Parathyroid adenoma (tissue), 2 donors: ENCODE results near the gene DIPK1B.

Experiments used
- H2AFZ ChIP-seq: fragments of 300-600 bp; sonication (generic); one replicate; pipeline ENCODE4 v1.7.0; 2017; ENCODE audit warnings: antibody characterized with exemption, mild to moderate bottlenecking
- H3K27ac ChIP-seq: fragments of 300-600 bp; sonication (generic); one replicate; pipeline ENCODE4 v1.7.0; 2017
- H3K27me3 ChIP-seq: fragments of 300-600 bp; sonication (generic); one replicate; pipeline ENCODE4 v1.7.0; 2017; ENCODE audit warnings: low read length; ENCODE audit not compliant: control insufficient read depth, insufficient read depth
- H3K36me3 ChIP-seq: fragments of 300-600 bp; sonication (generic); one replicate; pipeline ENCODE4 v1.7.0; 2017; ENCODE audit warnings: low read length; ENCODE audit not compliant: control insufficient read depth, insufficient read depth
- H3K4me1 ChIP-seq: fragments of 300-600 bp; sonication (generic); one replicate; pipeline ENCODE4 v1.7.0; 2017; ENCODE audit warnings: control low read depth
- H3K4me2 ChIP-seq: fragments of 300-600 bp; sonication (generic); one replicate; pipeline ENCODE4 v1.7.0; 2017; ENCODE audit warnings: low read length
- H3K4me3 ChIP-seq: fragments of 300-600 bp; sonication (generic); one replicate; pipeline ENCODE4 v1.7.0; 2017; ENCODE audit warnings: low read depth, low read length
- H3K79me2 ChIP-seq: fragments of 300-600 bp; sonication (generic); one replicate; pipeline ENCODE4 v1.7.0; 2017; ENCODE audit warnings: control low read depth
- H3K9ac ChIP-seq: fragments of 300-600 bp; sonication (generic); one replicate; pipeline ENCODE4 v1.7.0; 2017; ENCODE audit warnings: mild to moderate bottlenecking
- H3K9me3 ChIP-seq: fragments of 300-600 bp; sonication (generic); one replicate; pipeline ENCODE4 v1.7.0; 2017; ENCODE audit warnings: low read length; ENCODE audit not compliant: control insufficient read depth
- TF ChIP-seq, protein P1 (sequence below): fragments of 300-600 bp; sonication (generic); IDR thresholded peaks from one replicate; pipeline ENCODE4 v1.7.0; 2017; ENCODE audit warnings: antibody characterized with exemption, mild to moderate bottlenecking
- donor health status: primary hyperparathyroidism.

Gene DIPK1B

DNA sequence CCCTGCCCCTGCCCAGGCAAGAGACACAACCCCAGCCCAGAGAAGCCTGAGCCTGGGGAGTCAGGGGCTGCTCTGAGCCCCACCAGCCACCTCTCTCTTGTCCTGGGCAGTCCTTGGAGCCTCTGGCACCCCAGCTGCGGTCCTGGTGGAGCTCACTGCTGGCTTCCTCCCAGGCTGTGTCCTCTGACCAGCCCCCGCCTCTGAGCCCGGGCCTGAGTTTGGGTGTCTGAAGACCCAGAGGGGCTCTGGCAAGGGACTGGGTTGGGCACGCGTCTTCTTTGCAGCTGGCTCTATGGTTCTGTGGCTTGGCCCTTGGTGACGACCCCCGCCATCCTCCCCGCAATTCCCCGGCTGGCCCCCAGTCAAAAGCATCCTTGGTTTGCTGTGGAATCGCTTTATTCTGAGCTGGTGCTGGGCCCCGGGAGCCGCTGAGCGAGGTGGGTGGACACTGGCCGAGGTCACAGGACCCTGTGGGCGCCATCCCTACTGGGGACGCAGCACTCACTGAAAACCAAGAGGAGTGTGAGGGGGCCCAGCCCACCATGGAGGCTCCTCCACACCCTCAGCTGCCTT, 31.4 kb downstream of the DIPK1B start:
- TF ChIP-seq, protein P1, sequence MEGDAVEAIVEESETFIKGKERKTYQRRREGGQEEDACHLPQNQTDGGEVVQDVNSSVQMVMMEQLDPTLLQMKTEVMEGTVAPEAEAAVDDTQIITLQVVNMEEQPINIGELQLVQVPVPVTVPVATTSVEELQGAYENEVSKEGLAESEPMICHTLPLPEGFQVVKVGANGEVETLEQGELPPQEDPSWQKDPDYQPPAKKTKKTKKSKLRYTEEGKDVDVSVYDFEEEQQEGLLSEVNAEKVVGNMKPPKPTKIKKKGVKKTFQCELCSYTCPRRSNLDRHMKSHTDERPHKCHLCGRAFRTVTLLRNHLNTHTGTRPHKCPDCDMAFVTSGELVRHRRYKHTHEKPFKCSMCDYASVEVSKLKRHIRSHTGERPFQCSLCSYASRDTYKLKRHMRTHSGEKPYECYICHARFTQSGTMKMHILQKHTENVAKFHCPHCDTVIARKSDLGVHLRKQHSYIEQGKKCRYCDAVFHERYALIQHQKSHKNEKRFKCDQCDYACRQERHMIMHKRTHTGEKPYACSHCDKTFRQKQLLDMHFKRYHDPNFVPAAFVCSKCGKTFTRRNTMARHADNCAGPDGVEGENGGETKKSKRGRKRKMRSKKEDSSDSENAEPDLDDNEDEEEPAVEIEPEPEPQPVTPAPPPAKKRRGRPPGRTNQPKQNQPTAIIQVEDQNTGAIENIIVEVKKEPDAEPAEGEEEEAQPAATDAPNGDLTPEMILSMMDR, result no peak
- Histone ChIP-seq H3K27me3 (no peaks in the 10 kb centered on the region), H3K9me3 (no peaks in the 10 kb centered on the region), H3K9ac (no peak overlapping the region), H3K79me2 (no peaks in the 10 kb centered on the region), H3K36me3 (no peaks in the 10 kb centered on the region), H3K27ac (no peak overlapping the region), H3K4me3 (no peak overlapping the region), H3K4me2 (no peak overlapping the region), H2AFZ (no peak overlapping the region), H3K4me1 (no peaks in the 10 kb centered on the region)

DNA sequence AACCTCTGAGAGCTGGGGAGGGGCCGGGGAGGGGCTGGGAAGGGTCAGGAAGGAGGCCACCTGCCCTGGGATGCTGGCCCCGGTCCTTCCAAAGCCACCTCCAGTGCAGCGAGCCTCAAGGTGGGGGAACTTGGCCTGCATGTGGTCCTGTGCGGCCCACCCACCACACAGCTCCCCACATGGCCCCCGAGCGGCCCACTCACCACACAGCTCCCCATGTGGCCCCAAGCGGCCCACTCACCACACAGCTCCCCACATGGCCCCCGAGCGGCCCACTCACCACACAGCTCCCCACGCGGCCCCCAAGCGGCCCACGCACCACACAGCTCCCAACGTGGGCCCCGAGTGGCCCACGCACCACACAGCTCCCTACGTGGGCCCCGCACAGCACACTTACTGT, 32.4 kb downstream of the DIPK1B start:
- Histone ChIP-seq H3K9ac (no peak overlapping the region), H3K36me3 (no peaks in the 10 kb centered on the region), H3K4me1 (no peaks in the 10 kb centered on the region), H3K4me2 (no peak overlapping the region), H3K27me3 (no peaks in the 10 kb centered on the region), H3K4me3 (no peak overlapping the region), H3K9me3 (no peaks in the 10 kb centered on the region), H3K27ac (no peak overlapping the region), H3K79me2 (no peaks in the 10 kb centered on the region), H2AFZ (no peak overlapping the region)
- TF ChIP-seq, protein P1, result no peak

DNA sequence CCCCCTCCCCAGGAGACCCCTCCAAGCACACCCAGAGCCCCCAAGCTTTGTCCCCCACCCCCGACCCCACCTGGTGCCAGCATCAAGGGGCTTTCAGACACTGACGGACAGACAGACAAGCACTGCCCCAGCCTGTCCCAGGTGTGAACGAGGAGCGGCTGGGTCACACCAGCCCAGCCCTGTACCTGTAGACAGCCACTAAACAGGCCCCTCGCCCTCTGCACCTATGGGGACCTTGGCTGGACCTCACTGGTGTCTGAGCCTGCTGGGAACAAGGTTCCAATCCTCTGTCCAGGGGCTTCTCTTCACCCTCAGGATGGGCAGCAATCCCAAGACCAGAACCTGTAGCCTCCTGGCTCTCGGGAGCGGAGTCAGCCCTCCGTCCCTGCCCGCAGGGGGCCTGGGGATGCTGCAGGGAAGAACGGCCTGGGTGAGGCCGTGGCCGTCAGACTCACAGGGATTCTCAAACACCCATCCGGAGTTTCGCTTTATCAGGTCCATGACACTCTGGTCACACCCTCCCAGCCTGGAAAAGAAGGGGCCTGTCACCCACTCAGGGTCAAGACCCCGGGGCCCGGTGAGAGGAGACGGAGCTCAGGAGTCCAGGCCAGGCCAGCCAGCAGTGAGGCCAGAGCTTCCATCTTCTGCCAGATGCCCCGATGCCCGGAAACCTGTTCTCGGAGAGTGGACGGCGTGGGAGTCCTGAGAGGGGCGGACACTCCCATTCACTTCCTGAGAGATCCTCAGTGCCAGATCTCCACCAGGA, 33.2 kb downstream of the DIPK1B start:
- Histone ChIP-seq H3K9ac (no peak overlapping the region), H3K9me3 (no peaks in the 10 kb centered on the region), H3K79me2 (no peaks in the 10 kb centered on the region), H2AFZ (no peak overlapping the region), H3K4me3 (no peak overlapping the region), H3K27me3 (no peaks in the 10 kb centered on the region), H3K4me2 (no peak overlapping the region), H3K4me1 (no peaks in the 10 kb centered on the region), H3K36me3 (no peaks in the 10 kb centered on the region), H3K27ac (no peak overlapping the region)
- TF ChIP-seq, protein P1, result no peak

DNA sequence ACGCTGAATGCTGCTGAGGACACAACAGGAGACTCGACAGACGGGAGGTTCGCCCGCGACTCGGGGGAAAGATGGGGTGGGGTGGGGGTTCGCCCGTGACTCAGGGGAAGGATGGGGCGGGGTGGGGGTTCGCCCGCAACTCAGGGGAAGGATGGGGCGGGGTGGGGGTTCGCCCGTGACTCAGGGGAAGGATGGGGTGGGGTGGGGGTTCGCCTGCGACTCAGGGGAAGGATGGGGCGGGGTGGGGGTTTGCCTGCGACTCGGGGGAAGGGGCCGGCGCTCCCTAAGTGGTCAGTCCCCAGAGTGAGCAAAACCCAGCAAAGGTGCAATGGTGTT, 33.8 kb downstream of the DIPK1B start:
- Histone ChIP-seq H3K4me3 (no peak overlapping the region), H3K36me3 (no peaks in the 10 kb centered on the region), H3K4me1 (no peaks in the 10 kb centered on the region), H3K4me2 (no peak overlapping the region), H2AFZ (no peak overlapping the region), H3K27me3 (no peaks in the 10 kb centered on the region), H3K9ac (no peak overlapping the region), H3K27ac (no peak overlapping the region), H3K79me2 (no peaks in the 10 kb centered on the region), H3K9me3 (no peaks in the 10 kb centered on the region)
- TF ChIP-seq, protein P1, result no peak

DNA sequence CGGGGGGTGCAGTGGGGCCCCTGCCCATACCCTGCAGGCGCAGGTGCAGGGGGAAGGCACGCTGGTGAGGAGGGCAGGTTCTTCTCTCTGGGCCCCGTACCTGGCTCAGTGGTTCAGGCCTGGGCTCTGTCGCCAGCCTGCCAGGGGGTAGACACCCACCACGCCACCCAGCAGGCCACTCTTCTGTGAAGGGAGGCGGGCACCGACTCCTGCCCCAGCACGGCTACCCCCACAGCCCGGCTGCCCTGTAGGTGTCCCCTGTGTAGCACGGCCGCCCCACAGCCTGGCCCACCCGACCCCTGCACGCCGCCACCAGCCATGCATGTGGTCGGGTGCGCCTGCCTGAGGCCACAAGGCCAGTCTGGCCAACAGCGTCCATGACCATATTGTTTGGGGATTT, 34.2 kb downstream of the DIPK1B start:
- Histone ChIP-seq H3K27me3 (no peaks in the 10 kb centered on the region), H3K27ac (no peak overlapping the region), H3K4me3 (no peak overlapping the region), H3K4me2 (no peak overlapping the region), H2AFZ (no peak overlapping the region), H3K9ac (no peak overlapping the region), H3K4me1 (no peaks in the 10 kb centered on the region), H3K79me2 (no peaks in the 10 kb centered on the region), H3K36me3 (no peaks in the 10 kb centered on the region), H3K9me3 (no peaks in the 10 kb centered on the region)
- TF ChIP-seq, protein P1, result no peak
